NOMO-1 treated with DMSO at 0.1 percent for 48 hours (cell line): ENCODE measurements around the gene HDAC9.
"Not testable (repeated sequence)": the region's sequence is repeated elsewhere in the genome, so short reads cannot be mapped to it uniquely, and the experiment has no call there.

ENCODE experiments used
- DNase-seq: peaks from one replicate; lab custom pipeline; 2025; ENCODE audit not compliant: unreplicated experiment; lab: John Stamatoyannopoulos, UW

HDAC9 gene

GRCh38 chr7:18996583-18996982 lies 501.0 kb downstream of the HDAC9 start:
- no peak for DNase-seq

GRCh38 chr7:18997477-18998150 lies 502.1 kb downstream of the HDAC9 start:
- DNase-seq = no peak

GRCh38 chr7:19000410-19000809 lies 504.9 kb downstream of the HDAC9 start:
- DNase-seq = no peak

GRCh38 chr7:19001854-19002253 lies 506.3 kb downstream of the HDAC9 start:
- DNase-seq = no peak

DNA sequence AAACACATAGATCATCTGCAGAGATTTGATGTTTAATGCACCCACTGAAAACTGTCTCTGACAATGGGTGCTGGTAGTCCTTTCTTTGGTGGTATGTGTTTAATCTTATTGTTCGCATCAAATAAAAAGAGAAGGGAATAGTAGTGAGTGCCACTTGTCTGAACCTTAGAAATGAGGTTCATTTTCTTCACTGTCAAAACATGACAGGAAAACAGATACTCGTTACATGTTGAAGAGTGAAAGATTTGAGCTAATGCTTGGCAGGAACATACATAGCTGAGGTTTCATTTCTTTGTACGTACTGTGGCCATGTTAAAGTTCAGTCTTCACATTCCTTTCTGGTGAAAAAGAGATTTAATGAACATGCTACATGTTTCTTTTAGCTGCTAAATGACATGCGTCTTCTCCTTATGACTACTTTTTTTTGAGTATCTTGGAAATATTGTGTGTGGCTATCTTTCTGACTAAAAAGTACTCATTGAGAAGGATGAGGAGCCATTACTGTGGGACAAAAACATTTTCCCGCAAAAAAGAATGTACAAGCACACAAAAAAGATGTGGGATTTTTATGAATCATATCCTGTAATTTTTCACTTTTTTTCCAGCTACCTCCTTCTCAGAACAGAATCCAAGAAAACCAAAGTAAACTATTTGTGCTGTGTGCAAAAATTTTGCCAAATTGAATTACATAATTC lies 513.8 kb downstream of the HDAC9 start:
- DNase-seq = no peak

DNA sequence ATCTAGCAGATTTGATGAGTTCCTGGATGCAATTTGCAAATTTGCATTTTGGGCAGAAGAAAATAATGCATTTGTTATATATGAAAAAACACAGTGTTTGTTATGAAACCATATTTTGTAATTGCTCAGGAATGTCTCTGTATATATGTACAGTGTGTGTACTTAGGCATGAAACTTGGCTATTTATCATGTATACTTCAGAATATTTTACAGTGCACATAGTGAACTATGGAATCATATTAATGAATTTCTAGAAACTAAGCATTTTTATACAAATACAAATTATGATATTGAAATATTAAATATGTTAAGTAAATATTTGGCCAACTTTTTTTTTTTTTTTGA lies 514.4 kb downstream of the HDAC9 start:
- DNase-seq = no peak

GRCh38 chr7:19011212-19011611 lies 515.7 kb downstream of the HDAC9 start:
- no peak for DNase-seq

DNA sequence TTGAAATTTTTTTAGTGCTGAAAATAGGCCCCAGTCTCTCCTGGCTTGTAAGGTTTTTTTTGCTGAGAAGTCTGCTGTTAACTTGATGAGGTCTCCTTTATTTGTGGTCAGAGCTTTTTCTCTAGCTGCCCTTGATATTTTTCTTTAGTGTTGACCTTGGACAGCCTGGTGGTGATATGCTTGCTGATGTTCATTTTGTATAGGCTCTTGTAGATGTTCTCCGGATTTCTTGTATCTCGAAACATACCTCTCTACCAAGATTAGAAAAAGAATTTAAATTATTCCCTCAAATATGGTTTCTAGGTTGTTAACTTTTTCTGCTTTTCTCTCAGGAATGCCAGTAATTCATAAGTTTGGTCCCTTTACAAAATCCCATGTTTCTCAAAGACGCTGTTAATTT lies 519.5 kb downstream of the HDAC9 start:
- DNase-seq = no peak

- no peak for DNase-seq
Observed at GRCh38 chr7:19016140-19016539, 520.6 kb downstream of the HDAC9 start.

DNA sequence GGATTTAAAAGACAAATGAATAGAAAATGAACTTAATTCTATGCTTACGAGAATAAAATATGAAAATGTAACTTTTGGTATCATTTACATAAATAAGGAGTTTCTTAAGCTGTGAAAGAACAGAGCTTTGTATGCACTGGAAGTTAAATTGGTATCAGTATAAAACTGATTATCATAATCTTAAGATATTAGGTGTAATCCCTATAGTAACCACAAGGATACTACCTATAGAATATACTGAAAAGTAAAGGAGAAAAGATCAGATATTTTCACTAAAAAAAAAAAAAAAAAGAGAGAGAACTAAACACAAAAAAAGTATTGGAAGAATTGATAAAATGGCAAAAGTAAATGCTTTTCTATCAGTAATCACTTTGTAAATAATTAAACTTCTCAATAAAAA lies 521.8 kb downstream of the HDAC9 start:
- DNase-seq = no peak

DNA sequence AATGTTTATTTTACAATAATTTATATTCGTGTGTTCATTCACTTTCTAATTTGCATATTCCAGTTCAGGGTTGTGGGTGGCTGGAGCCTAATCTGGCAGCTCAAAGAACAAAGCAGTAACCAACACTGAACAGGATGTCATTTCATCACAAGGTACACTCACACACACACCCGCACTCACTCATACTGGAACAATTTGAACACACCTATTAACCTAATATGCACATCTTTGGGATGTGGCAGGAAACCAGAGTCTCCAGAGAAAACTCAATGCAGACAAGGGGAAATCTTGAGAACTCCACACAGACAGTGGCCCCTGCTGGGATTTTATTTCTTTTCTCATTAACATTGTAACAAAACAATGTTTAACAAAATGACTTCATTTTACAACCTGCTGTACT lies 524.5 kb downstream of the HDAC9 start:
- DNase-seq = no peak

GRCh38 chr7:19020711-19021110 lies 525.2 kb downstream of the HDAC9 start:
- DNase-seq = no peak

DNA sequence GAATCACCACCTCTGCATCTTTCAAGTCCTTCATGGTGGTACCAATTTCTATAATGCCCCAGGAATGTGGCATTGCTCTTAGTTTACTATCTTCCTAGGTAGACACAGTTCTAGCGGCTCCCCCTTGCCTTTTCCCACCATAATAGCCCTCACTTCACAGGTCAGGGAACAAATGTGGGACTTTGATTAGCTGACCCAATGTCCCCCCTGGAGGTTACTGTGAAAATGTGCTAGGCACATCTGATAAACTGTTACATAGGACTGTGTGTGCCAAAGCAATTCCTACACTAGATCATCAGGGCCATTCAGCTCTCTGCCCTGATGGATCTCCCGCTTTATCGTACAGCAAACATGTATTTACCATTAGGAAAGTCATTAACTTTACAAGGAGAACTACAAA lies 527.9 kb downstream of the HDAC9 start:
- DNase-seq = no peak

DNA sequence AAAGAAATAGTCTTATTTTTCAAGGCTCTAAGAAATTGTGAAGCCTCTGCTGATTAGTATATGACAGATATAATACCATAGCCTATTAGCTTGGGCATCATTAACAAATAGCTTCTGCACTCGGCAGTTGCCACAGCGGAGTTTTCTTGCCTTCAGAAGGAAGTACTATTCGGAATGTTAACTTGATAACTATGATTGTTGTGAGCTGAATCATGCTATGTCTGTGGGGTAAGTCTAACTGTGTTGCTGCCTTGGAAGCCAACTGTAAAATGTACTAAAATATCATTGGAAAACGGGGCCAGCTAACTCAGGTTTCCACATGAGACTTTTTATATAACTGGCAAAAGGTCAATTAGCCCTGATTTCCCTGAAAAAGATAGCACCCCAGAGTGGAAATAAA lies 528.7 kb downstream of the HDAC9 start:
- DNase-seq = no peak

DNA sequence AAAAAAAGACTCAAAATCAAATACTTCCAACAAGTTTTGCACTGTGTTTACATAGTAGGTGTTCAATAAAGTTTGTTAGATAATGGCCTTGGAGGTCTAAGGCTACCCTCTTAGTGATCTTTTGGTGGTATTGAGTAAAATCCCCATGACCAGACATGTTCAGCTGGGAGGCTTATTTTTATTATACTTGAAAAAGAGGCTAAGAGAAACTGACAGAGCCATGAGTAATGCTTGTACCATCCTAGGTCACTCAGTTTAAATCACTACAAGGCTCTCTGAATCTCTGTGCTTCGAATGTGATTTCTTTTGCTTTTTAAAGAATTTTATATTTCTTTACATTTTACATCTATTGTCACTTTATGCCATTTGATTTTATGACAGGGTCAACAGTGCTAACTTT lies 531.3 kb downstream of the HDAC9 start:
- DNase-seq = no peak

DNA sequence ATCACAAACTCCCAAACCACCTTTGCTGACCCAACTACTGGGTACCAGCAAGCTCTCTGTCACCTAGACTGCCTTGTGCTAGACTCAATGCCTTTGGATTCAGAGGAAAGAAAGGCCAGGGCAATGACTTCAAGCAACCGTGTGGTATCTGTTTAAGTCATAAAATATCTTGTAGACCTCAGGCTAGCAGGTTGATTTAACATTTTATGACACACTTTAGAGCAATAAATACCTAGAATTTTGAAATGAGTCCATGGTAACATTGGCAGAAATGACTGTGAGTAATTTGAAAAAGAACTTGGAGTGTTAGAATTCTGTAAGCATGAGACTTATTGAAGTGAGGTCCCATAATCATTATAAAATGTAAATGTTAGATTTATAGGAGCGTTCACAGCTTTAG lies 534.7 kb downstream of the HDAC9 start:
- DNase-seq = no peak

- not testable (repeated sequence) for DNase-seq
Observed at GRCh38 chr7:19032942-19033341, 537.4 kb downstream of the HDAC9 start.

- DNase-seq = no peak
Observed at GRCh38 chr7:19051767-19052375, 556.3 kb downstream of the HDAC9 start.
